ENCODE results near the gene COL1A1. TPM values are rescaled to one million over a fixed set of nuclear protein-coding genes. Genes with fewer than 3 reads are reported as not detected.

Gene COL1A1
- total RNA-seq, 1 experiment from 2014 or later, result 104 TPM

DNA sequence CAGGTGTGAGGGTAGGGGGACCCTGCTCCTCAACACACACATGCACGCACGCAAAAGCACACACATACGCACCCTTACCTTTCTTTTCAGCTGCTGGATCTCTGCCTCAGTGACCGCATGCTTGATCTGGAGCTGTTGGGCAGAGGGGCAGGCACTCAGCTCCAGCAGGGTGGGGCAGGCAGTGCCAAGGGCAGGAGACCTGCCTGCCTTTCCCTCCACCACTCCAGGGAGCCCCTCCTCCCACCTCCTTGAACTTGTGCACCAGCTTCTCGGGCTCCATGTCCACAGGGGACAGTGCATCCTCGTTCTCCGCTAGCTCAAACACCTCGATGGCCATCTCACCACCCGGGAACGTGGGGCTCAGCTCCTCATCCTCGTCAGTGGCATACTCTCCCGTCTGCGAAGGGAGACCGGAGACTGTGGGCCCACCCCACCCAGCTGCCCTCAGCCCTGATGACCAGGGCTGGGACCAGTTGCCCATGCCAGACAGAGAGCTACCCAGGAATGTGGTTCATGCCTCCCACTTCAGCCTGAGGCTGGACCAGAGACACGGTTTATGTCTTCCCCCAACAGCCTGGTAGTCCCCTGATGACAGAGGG lies 62.1 kb downstream of the COL1A1 start:
- Histone ChIP-seq H3K18ac (ENCODE audit: insufficient read length, low read depth, low read length) (no peak overlapping the region), H3K27ac (ENCODE audit: insufficient read length, low read depth, low read length) (no peak overlapping the region), H3K9me3 (ENCODE audit: control insufficient read depth, low read depth, low read length) (no peaks in the 10 kb centered on the region), H2AFZ (ENCODE audit: low read length) (no peak overlapping the region), H3K4ac (ENCODE audit: low read depth, low read length) (no peak overlapping the region), H3K27me3 (ENCODE audit: insufficient read depth, low read length) (no peaks in the 10 kb centered on the region), H3K14ac (ENCODE audit: insufficient read depth, low read length) (no peak overlapping the region), H4K8ac (replicated peaks; ENCODE audit: insufficient read length, low read depth, low read length) (no peak overlapping the region), H2BK15ac (ENCODE audit: low read depth, low read length) (no peak overlapping the region), H3K79me2 (ENCODE audit: insufficient read depth, low read length) (no peaks in the 10 kb centered on the region), H2BK20ac (ENCODE audit: low read depth, low read length, poor library complexity, severe bottlenecking) (no peak overlapping the region), H4K20me1 (ENCODE audit: control insufficient read depth, insufficient read depth, insufficient read length) (peaks cover 2% of the 10 kb centered on the region), H3K4me2 (ENCODE audit: insufficient read depth, insufficient read length, low read length) (no peak overlapping the region), H4K91ac (ENCODE audit: insufficient read length, low read depth, low read length) (no peak overlapping the region), H2BK12ac (ENCODE audit: insufficient read length, low read depth, low read length) (no peak overlapping the region), H3K23me2 (ENCODE audit: insufficient read length, low read depth, low read length, poor library complexity, severe bottlenecking) (no peaks in the 10 kb centered on the region), H4K5ac (ENCODE audit: insufficient read length, low read depth, low read length) (no peak overlapping the region), H2AK5ac (ENCODE audit: insufficient read length, low read length) (no peak overlapping the region), H3T11ph (ENCODE audit: low read length) (no peak overlapping the region), H3K9ac (ENCODE audit: extremely low read depth, insufficient read length, low read length) (no peak overlapping the region), H3K56ac (ENCODE audit: insufficient read length, low read depth, low read length) (no peak overlapping the region), H3K23ac (ENCODE audit: insufficient read length, low read depth, low read length) (no peak overlapping the region), H2BK5ac (ENCODE audit: insufficient read length, low read length) (no peak overlapping the region), H3K4me1 (ENCODE audit: insufficient read depth, low read length) (no peaks in the 10 kb centered on the region; the same call in 1 of the 2 replicates), H2BK120ac (ENCODE audit: low read depth, low read length, poor library complexity, severe bottlenecking) (no peak overlapping the region), H3K79me1 (ENCODE audit: insufficient read depth, low read depth, low read length, poor library complexity, severe bottlenecking) (no peaks in the 10 kb centered on the region)
- no peak overlapping the region for H3K27ac Mint-ChIP-seq
- DNase-seq, result no peak
- H3K4me1 Mint-ChIP-seq, result peaks cover 8 to 17% of the 10 kb centered on the region in 2 experiments
- H3K27me3 Mint-ChIP-seq (ENCODE audit: low read depth), result no peaks in the 10 kb centered on the region; the same call in 1 of the 2 replicates
- TF ChIP-seq, protein P1, sequence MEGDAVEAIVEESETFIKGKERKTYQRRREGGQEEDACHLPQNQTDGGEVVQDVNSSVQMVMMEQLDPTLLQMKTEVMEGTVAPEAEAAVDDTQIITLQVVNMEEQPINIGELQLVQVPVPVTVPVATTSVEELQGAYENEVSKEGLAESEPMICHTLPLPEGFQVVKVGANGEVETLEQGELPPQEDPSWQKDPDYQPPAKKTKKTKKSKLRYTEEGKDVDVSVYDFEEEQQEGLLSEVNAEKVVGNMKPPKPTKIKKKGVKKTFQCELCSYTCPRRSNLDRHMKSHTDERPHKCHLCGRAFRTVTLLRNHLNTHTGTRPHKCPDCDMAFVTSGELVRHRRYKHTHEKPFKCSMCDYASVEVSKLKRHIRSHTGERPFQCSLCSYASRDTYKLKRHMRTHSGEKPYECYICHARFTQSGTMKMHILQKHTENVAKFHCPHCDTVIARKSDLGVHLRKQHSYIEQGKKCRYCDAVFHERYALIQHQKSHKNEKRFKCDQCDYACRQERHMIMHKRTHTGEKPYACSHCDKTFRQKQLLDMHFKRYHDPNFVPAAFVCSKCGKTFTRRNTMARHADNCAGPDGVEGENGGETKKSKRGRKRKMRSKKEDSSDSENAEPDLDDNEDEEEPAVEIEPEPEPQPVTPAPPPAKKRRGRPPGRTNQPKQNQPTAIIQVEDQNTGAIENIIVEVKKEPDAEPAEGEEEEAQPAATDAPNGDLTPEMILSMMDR (conservative IDR thresholded peaks at IDR 0.05), result no peak
- no peak overlapping the region for H3K4me3 Mint-ChIP-seq
- H3K36me3 Mint-ChIP-seq (ENCODE audit: insufficient read depth in 1 of 3, low read depth in 3 of 3), result peaks cover 30 to 82% (median 72%) of the 10 kb centered on the region in 3 experiments; a peak in 6 of 7 replicates
- WGBS (ENCODE audit: extremely low coverage, insufficient read length, low lambda C conversion rate), result no CpG with 5 or more reads among the region's 15 CpGs
- no peaks in the 10 kb centered on the region for H3K9me3 Mint-ChIP-seq

Data from H9 (cell line).